HEK293T (cell line): Measurements from ENCODE around the gene WWC1.
A peak's percentile ranks its signal among the peaks of the same experiment; 100 is the strongest.

Experiments used
- CTCF ChIA-PET: fragments of 350-600 bp; formaldehyde crosslinking; extraction: SDS; loops from one replicate; lab custom pipeline; 2021; ENCODE audit warnings: antibody characterized with exemption, inconsistent platforms; lab: Yijun Ruan, JAX
- POLR2A ChIA-PET: fragments of 350-600 bp; formaldehyde crosslinking; extraction: SDS; loops from one replicate; lab custom pipeline; 2020; ENCODE audit warnings: antibody characterized with exemption, inconsistent platforms; lab: Yijun Ruan, JAX
- DNase-seq: peaks from one replicate; pipeline ENCODE4 v3.0.0; 2012; ENCODE audit warnings: mixed read lengths; ENCODE audit errors: extremely low spot score
- ARNT ChIP-seq: fragments of 450-650 bp; IDR thresholded peaks from 2 replicates; pipeline ENCODE4 v1.6.1; 2017; ENCODE audit warnings: mild to moderate bottlenecking
- BHLHE40 ChIP-seq: fragments of 450-650 bp; IDR thresholded peaks from 2 replicates; pipeline ENCODE4 v1.6.1; 2016; ENCODE audit warnings: mild to moderate bottlenecking, moderate library complexity, borderline replicate concordance
- CTBP1 ChIP-seq: fragments of 450-650 bp; IDR thresholded peaks from 2 replicates; pipeline ENCODE4 v1.6.1; 2016; ENCODE audit warnings: borderline replicate concordance
- ELF4 ChIP-seq: fragments of 450-650 bp; IDR thresholded peaks from 2 replicates; pipeline ENCODE4 v1.6.1; 2017; ENCODE audit warnings: antibody characterized with exemption
- FOXA1 ChIP-seq: fragments of 450-650 bp; IDR thresholded peaks from 2 replicates; pipeline ENCODE4 v1.6.1; 2016; ENCODE audit warnings: mild to moderate bottlenecking
- FOXK2 ChIP-seq: fragments of 450-650 bp; IDR thresholded peaks from 2 replicates; pipeline ENCODE4 v1.6.1; 2016; ENCODE audit warnings: mild to moderate bottlenecking
- FOXM1 ChIP-seq: fragments of 450-650 bp; IDR thresholded peaks from 2 replicates; pipeline ENCODE4 v1.6.1; 2017; ENCODE audit warnings: mild to moderate bottlenecking, borderline replicate concordance
- HDGF ChIP-seq: fragments of 450-650 bp; IDR thresholded peaks from 2 replicates; pipeline ENCODE4 v1.6.1; 2017; ENCODE audit warnings: antibody characterized with exemption, borderline replicate concordance
- L3MBTL2 ChIP-seq: fragments of 450-650 bp; conservative IDR thresholded peaks from 2 replicates; pipeline ENCODE4 v1.6.1; 2016; ENCODE audit warnings: mild to moderate bottlenecking
- LEF1 ChIP-seq: fragments of 450-650 bp; IDR thresholded peaks from 2 replicates; pipeline ENCODE4 v1.6.1; 2017; ENCODE audit warnings: mild to moderate bottlenecking, borderline replicate concordance
- NFRKB ChIP-seq: fragments of 450-650 bp; IDR thresholded peaks from 2 replicates; pipeline ENCODE4 v1.6.1; 2016; ENCODE audit warnings: mild to moderate bottlenecking, moderate library complexity
- SP1 ChIP-seq: fragments of 450-650 bp; IDR thresholded peaks from 2 replicates; pipeline ENCODE4 v1.6.1; 2017
- SUZ12 ChIP-seq: fragments of 450-650 bp; IDR thresholded peaks from 2 replicates; pipeline ENCODE4 v1.6.1; 2016; ENCODE audit warnings: mild to moderate bottlenecking
- TARDBP ChIP-seq: fragments of 450-650 bp; IDR thresholded peaks from 2 replicates; pipeline ENCODE4 v1.6.1; 2016
- ZNF384 ChIP-seq: fragments of 450-650 bp; IDR thresholded peaks from 2 replicates; pipeline ENCODE4 v1.6.1; 2016
- TF ChIP-seq, protein P1 (sequence below): fragments of 450-650 bp; IDR thresholded peaks from 2 replicates; pipeline ENCODE4 v1.6.1; 2016

The WWC1 gene

DNA sequence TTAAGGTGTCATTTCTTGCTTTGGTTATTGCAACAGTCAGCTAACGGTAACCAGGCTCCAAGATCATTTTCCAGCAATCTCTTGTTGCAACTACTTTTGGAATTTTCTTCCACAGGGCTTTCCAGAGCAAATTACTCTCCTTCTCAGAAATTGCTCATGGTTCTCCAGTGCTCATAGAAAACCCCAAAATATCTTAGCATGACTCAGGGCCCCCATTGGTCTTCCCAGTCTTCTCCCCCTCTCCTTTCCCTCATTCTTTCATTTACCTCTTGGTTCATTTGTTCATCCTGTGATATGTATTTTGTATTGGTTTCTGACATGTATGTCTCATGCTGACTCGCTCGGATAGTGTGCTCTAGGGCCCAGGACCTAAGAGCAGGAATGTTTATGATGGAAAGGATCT, 35.6 kb downstream of the WWC1 start:
- TF ChIP-seq NFRKB (no peak), FOXA1 (no peak), CTBP1 (no peak), SUZ12 (no peak), FOXM1 (no peak), SP1 (no peak), HDGF (no peak), FOXK2 (no peak), L3MBTL2 (no peak), ELF4 (no peak), BHLHE40 (no peak)
- TF ChIP-seq, protein P1, sequence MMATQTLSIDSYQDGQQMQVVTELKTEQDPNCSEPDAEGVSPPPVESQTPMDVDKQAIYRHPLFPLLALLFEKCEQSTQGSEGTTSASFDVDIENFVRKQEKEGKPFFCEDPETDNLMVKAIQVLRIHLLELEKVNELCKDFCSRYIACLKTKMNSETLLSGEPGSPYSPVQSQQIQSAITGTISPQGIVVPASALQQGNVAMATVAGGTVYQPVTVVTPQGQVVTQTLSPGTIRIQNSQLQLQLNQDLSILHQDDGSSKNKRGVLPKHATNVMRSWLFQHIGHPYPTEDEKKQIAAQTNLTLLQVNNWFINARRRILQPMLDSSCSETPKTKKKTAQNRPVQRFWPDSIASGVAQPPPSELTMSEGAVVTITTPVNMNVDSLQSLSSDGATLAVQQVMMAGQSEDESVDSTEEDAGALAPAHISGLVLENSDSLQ = no peak
- DNase-seq = no peak
- CTCF ChIA-PET = no interaction called here
- POLR2A ChIA-PET = no interaction called here

DNA sequence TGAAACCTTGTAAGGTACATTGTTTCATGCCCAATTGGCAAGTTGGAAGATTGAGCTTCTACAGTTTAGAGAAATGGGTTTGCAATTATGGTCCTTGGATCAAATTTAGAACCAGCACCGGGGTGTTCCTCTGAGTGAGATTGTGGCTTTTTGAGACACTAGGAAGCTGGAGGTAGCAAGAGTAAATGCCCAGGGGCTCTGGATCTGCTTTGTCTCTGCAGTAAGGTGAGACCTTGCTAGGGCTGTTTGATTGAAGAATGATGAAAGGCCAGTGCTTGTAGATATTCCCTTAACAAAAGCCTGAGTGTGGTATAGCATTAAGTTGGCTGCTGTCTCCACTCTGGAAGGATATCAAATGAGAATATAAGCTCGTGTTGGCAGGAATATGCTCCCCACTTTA, 36.0 kb downstream of the WWC1 start:
- TF ChIP-seq HDGF (no peak), CTBP1 (no peak), LEF1 (no peak), SUZ12 (no peak), SP1 (no peak), FOXM1 (no peak)
- TF ChIP-seq, protein P1 = no peak
- ChIA-PET CTCF (interaction anchor here (1.1 kb wide), 1 partner anchor 10 kb away, joined by 3 read pairs; no protein-coding TSS in a partner anchor), POLR2A (no interaction called here)
- DNase-seq = no peak

DNA sequence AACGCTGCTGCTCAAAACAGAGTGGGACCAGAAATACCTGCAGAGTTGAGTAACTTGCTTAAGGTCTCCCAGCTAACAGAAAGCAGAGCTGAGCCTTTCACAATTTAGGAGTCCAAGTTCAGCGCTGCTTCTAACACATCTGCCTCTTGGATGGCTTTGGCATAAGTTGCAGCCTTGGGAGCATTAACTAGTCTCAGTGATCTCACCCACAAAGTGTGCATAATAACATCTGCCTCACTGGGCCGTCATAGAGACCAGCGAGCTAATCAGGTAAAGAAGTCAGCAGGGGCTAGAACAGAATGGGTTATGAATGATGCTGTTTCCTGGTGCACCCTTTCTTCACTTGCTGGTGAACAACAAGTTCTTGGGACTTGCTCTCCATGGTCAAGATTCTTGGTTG, 36.5 kb downstream of the WWC1 start:
- ChIA-PET POLR2A (no interaction called here), CTCF (interaction anchor here (1.1 kb wide), 1 partner anchor 10 kb away, joined by 3 read pairs; no protein-coding TSS in a partner anchor)
- TF ChIP-seq ELF4 (no peak), LEF1 (no peak), SP1 (no peak), BHLHE40 (no peak), FOXM1 (no peak), ARNT (no peak), SUZ12 (no peak), HDGF (no peak), ZNF384 (no peak), CTBP1 (no peak), FOXK2 (no peak), L3MBTL2 (no peak), FOXA1 (no peak)
- TF ChIP-seq, protein P1 = no peak
- no peak for DNase-seq

DNA sequence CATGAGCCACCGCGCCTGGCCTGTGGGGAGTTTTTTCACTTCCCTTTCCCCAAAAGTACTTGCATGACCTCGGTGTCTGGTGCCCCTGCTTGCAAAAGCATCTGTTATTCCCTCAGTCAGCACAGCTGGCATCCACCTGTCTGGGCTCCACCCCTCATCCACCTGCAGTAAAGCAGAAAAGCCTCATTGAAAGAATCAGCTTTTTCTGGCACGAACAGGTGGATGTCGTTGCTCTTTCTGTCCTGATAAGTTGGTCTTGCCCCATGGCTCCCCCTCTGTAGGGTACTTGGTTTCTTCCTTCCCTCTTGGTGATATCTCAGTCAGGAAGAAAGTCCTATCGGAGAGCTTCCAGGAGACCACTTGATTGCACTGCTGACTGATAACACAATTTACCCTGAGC, 37.4 kb downstream of the WWC1 start:
- ChIA-PET POLR2A (no interaction called here), CTCF (no interaction called here)
- TF ChIP-seq FOXM1 (no peak), TARDBP (no peak), L3MBTL2 (no peak), ZNF384 (no peak), HDGF (no peak)
- peak; percentile 52 for DNase-seq

DNA sequence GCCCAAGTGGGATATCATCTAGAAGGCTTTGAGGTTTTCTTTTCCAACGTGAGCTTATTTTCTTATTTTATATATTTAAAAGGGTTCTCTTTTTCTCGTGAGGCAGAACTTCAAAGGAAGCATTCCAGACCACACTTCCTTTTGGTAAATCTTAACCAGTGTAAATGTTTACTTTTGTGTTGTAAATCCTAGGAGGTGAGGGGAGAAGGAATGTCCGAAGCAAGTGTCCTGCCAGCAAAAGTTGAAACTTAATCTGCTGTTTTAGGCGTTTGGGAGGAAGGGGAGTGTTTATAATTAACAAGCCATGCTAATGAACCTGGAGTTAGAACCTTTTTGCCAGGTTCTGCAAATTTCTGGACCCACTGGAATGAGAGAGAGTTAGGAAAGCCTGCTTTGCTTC, 37.9 kb downstream of the WWC1 start:
- DNase-seq = no peak
- ChIA-PET CTCF (interaction anchor here (0.6 to 1.1 kb wide), 2 partner anchors 9 to 77 kb away, joined by 5 to 6 read pairs; no protein-coding TSS in a partner anchor), POLR2A (no interaction called here)
- no peak for TF ChIP-seq FOXM1
- TF ChIP-seq LEF1 = no peak
- TF ChIP-seq FOXA1 = no peak
- TF ChIP-seq ZNF384 = no peak
- no peak for TF ChIP-seq CTBP1
- TF ChIP-seq NFRKB = no peak
- no peak for TF ChIP-seq FOXK2
- TF ChIP-seq SUZ12 = no peak
- TF ChIP-seq HDGF = no peak
- no peak for TF ChIP-seq SP1
- no peak for TF ChIP-seq ARNT
- no peak for TF ChIP-seq L3MBTL2
- TF ChIP-seq BHLHE40 = no peak
- TF ChIP-seq ELF4 = no peak
- TF ChIP-seq TARDBP = no peak
- TF ChIP-seq, protein P1 = no peak

DNA sequence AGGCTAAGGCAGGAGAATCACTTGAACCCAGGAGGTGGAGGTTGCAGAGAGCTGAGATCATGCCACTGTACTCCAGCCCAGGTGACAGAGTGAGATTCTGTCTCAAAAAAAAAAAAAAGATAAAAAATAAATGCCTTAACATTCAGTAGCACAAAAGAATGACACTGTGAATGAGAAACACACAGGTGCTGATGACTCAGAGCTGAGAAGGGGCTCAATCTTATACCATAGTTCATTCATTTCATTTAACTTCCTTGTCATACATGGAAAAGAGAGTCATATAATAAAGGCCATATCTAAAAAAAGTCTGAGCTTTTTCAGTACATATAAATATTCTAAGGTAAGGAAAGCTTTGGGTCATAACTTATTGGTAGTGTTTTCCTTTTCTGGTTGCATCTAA, 40.6 kb downstream of the WWC1 start:
- DNase-seq = no peak
- ChIA-PET CTCF (interaction anchor here (0.8 kb wide), 1 partner anchor 40 kb away, joined by 3 read pairs; no protein-coding TSS in a partner anchor), POLR2A (no interaction called here)
- TF ChIP-seq FOXA1 (no peak), LEF1 (no peak), TARDBP (no peak), ARNT (no peak)
- TF ChIP-seq, protein P1 = no peak
